Measurements from ENCODE around the gene C10orf143.

Gene C10orf143

DNA sequence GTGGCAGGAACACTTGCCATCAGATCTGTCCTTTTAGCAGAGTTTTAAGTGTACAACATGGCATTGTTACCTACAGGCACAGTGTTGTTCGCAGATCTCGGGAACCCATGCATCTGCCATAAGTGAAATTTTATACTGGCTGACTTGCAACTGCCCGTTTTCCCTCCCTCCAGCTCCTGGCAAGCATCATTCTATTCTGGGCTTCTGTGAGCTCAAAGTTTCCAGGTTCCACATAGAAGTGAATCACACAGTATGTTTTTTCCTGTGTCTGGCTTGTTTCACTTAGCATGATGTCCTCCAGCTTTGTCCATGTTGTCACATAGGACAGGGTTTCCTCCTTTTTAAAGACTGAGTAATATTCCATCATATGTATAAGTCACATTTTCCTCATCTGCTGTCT is 56.6 kb downstream of the C10orf143 start:
- no peak for DNase-seq (ENCODE audit: low read depth in 2 of 2)
- no peak overlapping the region for H3K4me3 ChIP-seq (replicated peaks in 1 of 2; ENCODE audit: low read depth in 2 of 2, low read length in 2 of 2)
- TF ChIP-seq, protein P1, sequence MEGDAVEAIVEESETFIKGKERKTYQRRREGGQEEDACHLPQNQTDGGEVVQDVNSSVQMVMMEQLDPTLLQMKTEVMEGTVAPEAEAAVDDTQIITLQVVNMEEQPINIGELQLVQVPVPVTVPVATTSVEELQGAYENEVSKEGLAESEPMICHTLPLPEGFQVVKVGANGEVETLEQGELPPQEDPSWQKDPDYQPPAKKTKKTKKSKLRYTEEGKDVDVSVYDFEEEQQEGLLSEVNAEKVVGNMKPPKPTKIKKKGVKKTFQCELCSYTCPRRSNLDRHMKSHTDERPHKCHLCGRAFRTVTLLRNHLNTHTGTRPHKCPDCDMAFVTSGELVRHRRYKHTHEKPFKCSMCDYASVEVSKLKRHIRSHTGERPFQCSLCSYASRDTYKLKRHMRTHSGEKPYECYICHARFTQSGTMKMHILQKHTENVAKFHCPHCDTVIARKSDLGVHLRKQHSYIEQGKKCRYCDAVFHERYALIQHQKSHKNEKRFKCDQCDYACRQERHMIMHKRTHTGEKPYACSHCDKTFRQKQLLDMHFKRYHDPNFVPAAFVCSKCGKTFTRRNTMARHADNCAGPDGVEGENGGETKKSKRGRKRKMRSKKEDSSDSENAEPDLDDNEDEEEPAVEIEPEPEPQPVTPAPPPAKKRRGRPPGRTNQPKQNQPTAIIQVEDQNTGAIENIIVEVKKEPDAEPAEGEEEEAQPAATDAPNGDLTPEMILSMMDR (IDR thresholded peaks at IDR 0.05; ENCODE audit: low read depth, low read length): no peak

DNA sequence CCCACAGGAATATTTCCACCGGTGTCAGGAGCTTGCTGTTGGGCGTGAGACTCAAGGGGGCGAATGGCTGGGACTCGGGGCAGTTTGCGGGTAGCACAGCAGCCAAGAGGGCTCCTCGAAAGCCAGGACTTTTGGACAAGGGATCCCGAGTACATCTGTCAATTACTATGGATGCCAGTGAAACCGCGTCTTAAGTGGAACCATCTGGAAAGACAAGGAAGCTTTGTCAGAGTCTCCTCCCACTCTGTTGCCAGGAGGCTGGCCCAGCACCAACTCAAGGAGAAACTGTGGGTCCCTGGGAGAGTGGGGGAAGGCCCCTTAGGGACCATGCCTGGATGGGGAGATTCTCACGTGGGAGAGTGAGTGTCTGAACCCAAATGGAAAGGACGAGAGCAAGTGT is 57.1 kb downstream of the C10orf143 start:
- TF ChIP-seq, protein P1 (IDR thresholded peaks at IDR 0.05; ENCODE audit: low read depth, low read length): no peak
- H3K4me3 ChIP-seq (replicated peaks in 1 of 2; ENCODE audit: low read depth in 2 of 2, low read length in 2 of 2): no peak overlapping the region
- no peak for DNase-seq (ENCODE audit: low read depth in 2 of 2)

DNA sequence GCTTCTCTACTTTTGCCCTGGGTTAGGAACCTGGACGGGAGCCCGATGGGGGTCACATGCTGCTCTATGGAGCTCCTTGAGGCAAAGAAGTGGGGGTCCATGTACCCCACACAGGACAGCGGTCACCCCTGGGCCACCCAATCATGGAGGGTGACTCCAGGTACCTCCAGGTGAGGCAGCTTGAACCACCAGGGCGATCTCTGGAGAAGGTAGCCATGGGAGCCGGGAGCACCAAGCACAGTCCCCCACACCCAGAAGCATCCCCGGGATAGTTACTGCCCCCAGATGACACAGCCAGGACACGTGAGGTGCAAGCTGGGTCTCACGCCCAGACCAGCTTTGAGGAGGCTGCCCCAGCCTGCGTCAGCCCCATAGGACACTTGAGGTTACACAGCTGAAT is 58.4 kb downstream of the C10orf143 start:
- no peak overlapping the region for H3K4me3 ChIP-seq (replicated peaks in 1 of 2; ENCODE audit: low read depth in 2 of 2, low read length in 2 of 2)
- TF ChIP-seq, protein P1 (IDR thresholded peaks at IDR 0.05; ENCODE audit: low read depth, low read length): no peak
- no peak for DNase-seq (ENCODE audit: low read depth in 2 of 2)

DNA sequence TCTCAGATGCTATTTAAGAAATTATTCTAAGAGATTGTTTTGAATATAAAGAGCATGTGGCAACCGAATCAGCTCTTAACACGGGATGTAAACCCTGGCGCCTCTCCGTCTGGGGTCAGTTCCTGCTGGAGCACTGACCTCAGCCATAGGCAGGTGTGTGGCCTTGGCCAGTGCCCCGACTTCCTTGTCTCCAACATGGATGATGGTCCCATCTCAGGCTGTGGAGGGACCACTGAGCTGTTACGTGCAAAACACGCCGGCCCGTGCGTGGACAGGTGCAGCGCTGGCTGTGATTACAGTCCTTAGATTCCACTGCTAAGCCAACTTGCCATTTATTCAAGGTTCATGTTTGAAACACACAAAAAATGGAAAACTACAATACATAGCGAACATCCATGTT is 59.9 kb downstream of the C10orf143 start:
- TF ChIP-seq, protein P1 (IDR thresholded peaks at IDR 0.05; ENCODE audit: low read depth, low read length): no peak
- H3K4me3 ChIP-seq (replicated peaks in 1 of 2; ENCODE audit: low read depth in 2 of 2, low read length in 2 of 2): no peak overlapping the region
- DNase-seq (ENCODE audit: low read depth in 2 of 2): no peak

DNA sequence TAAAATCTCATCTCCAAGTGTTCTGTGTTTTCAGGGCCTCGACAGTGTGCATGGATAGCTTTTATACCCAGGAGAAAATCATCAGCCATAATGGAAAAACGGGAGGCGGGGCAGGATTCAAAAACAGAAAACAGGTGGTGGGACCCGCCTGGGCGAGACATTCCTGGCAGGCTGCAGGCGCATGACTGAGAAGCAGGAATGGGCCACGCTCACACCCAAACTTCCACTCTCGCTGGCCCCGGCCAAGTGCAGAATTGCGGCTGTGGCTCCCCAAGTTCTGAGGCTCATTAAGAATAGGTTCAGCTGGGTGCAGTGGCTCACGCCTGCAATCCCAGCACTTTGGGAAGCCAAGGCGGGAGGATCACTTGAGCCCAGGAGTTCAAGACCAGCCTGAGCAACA is 60.6 kb downstream of the C10orf143 start:
- DNase-seq (ENCODE audit: low read depth in 2 of 2): no peak
- H3K4me3 ChIP-seq (replicated peaks in 1 of 2; ENCODE audit: low read depth in 2 of 2, low read length in 2 of 2): no peak overlapping the region
- TF ChIP-seq, protein P1 (IDR thresholded peaks at IDR 0.05; ENCODE audit: low read depth, low read length): no peak

DNA sequence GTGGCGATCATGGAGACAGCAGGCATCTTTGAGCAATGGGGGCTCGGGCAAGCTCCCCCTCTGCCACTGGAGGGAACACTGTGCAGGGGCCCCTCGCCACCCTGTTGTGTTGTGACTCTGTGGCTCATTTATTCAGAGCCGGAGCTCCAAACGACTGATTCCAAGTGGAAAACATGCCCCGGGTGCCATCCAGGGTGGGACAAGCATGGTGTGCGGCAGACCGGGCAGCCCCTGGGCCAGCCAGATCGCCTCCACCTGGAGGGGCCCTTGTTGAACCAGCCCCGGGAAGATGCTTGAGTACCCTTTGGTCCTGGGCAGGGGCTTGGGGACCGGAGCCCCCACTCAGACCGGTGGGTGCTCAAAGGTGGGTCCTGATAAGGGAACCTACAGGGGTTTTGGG is 61.4 kb downstream of the C10orf143 start:
- TF ChIP-seq, protein P1 (IDR thresholded peaks at IDR 0.05; ENCODE audit: low read depth, low read length): no peak
- no peak overlapping the region for H3K4me3 ChIP-seq (replicated peaks in 1 of 2; ENCODE audit: low read depth in 2 of 2, low read length in 2 of 2)
- no peak for DNase-seq (ENCODE audit: low read depth in 2 of 2)

DNA sequence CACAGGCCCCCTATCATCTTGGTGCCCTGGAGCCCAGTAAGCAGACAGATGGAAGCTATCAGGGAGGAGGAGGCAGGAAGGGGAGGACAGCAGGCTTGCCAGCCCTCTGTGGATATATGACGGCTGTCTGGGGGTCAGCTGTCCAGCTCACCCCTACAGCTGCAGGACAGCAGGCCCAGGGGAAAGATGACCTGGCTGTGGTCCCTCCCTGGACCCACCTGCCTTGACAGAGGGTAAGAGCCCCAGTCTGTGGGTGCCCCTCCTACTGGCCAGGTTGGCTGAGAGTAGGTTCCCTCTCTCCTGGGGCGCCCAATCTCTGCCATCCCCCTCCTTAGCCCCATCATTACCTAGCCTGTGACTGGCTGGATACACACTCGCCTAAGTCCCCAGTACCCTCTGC is 62.5 kb downstream of the C10orf143 start:
- DNase-seq (ENCODE audit: low read depth in 2 of 2): no peak
- TF ChIP-seq, protein P1 (IDR thresholded peaks at IDR 0.05; ENCODE audit: low read depth, low read length): no peak
- no peak overlapping the region for H3K4me3 ChIP-seq (replicated peaks in 1 of 2; ENCODE audit: low read depth in 2 of 2, low read length in 2 of 2)
